Endothelial cell of hepatic sinusoid (primary cell): ENCODE measurements around the gene SART3.

Experiments
- in situ Hi-C: cut with HindIII; loops from 2 replicates; pipeline ENCODE4 v1.10.0; 2017; ENCODE audit warnings: low sequenced_read_pairs

SART3 gene

DNA sequence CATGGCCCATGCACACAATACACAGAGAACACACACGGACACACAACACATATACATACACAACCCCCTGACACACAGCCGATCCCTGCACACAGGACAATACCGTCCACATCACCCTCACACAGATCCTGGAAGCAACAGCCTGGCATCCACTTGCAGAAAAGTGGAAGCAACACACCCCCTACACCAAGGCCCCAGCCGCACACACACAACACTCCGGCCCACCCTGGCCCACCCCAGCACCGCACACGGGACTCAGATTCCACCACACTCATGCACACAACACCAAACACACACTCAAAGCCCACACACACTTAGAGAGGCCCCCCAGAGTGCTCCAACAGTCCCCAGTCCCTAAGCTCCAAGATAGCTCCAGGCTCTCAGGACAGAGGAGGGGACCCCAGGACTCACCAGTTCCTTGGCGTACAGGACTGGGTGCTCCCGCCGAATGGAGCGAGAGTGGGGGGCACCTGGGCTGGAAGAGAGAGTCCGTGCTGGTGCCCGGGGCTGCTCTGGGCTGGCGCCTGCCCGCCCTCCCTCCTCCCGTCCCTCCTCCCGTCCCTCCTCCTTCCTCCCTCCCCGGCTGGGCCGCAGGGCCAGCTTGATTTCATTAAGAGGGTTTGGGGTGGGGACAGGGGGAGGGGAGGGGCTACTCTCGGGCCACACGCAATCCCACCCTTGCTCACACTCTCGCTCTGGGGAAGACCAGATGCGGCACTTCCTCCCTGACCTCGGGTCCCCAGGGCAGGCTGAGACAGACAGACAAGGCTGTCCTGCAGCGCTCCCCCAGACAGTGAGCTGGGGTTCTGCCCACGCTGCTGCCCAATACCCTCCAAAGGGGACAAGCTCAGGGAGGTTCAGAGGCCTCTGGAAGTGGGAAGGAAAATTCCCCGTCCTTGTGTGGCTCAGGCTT is 36.8 kb upstream of the SART3 start, which contains the start of gene TMEM119:
TMEM119 (minus strand) TSS at position 526 of the 913 bp plus-strand sequence. CDS start 5,701 bp downstream, outside the sequence.
- in situ Hi-C loops = no loop called here

DNA sequence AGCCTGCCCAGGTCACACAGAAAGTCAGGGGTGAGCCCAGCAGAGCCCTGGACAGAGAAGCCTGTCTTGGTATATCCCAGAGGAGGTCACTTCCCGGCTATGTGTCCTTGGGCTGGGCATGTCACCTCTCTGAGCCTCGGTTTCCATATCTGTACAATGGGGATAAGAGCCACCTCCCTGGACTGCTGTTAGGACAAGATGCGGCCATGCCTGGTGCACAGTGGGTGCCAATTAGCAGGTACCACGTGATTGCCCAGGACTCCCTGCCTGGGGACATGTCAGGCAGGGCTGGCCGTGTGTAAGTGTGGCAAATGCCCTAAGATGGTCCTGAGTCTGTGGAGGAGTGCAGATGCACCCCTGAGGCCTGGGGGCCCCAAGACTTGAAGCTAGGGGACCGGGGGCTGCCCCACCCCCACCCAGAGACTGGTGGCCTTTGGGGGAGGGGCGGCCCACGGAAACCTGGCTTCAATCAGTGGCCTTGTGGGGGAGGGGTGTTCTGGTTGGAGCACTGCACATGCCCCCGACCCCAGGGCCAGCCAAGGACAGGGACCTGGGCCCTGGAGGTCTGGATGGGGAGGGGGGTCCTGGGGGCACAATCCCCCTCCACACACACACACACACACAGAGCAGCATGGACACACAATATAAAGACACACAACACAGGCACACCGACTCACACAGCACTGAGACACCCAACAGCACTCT is 36.0 kb upstream of the SART3 start:
- in situ Hi-C loops = no loop called here

GRCh38 chr12:108595711-108596647 is 35.0 kb upstream of the SART3 start:
- in situ Hi-C loops = no loop called here

DNA sequence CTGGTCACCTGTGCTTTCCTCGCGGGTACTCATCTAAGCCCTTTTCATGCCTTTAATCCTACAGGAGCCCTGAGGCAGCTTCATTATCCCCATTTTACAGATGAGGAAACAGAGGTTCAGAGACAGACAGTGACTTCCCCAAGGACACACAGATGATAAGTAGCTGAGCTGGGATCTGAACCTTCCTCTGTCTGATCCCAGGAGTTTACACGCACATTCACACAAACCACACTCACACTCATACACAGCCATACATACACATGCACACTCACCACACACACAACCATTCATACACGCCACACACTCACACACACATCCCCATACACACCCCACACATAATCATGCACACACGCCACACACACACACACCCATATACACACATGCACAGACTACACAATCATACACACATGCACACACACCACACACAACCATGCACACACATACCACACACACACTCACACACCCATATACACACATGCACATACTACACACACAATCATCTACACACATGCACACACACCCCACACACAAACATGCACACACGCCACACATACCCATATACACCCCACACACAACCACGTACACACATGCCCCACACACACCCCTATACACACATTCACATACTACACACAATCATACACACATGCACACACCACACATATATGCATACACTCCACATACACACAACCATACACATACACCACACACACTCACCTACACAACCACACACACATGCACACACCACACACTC is 34.2 kb upstream of the SART3 start:
- in situ Hi-C loops = loop anchor here (5.0 kb wide), 1 partner anchor 47 kb away; no protein-coding TSS in a partner anchor

DNA sequence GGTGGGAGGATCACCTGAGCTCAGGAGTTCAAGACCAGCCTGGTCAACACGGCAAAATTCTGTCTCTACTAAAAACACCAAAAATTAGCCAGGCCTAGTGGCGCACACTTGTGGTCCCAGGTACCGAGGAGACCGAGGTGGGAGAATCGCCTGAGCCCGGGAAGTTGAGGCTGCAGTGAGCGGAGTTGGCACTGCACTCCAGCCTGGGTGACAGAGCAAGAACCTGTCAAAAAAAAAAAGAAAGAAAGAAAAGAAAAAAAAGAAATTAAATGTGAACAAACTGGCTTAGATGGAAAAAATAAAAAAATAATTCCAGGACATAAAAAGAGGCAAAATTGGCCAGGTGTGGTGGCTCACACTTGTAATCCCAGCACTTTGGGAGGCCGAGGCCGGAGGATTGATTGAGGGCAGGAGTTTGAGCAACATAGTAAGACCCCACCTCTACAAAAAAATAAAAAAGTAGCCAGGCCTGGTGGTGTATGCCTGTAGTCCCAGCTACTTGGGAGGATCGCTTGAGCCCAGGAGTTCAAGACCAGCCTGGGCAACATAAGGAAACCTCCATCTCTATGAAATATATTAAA is 33.4 kb upstream of the SART3 start:
- in situ Hi-C loops = loop anchor here (5.0 kb wide), 1 partner anchor 48 kb away; no protein-coding TSS in a partner anchor

DNA sequence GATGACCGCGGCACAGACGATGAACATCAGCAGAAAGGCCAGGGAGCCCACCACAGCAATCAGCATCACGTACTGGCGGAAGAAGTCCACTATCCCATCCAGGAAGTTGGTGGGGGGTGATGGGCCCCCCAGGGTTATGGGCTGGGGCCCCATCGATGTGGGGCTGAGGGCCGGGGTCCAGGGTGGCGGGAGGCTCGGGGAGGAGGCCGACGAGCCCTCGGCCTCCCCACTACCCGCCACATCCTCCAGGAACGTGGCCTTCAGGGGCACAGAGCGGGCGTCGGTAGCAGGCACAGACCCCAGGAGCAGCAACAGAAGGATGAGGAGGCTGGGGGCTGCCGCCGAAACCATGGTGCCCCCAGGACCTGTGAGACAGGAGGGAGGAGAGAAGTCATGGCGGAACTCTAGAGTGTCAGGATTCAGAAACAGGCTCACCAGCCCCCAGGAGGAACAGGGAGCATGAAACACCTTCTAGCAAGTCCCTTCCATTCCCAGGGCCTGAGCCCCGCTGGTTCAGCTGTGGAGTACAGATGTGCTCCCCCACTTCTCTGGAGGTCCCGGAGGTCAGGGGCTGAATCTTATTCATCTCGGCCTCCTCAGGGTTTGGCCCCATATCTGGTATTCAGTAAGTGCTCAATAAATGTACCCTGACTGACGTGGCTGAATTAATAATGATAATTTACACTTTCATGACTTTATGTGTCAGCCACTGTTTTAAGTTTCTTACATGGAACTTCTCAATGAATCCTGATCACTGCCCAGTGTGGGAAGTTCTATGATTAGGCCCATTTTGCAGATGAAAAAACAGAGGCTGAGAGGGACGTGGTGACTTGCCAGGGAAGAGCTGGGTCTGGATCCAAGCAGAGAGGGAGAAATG is 31.3 kb upstream of the SART3 start:
- in situ Hi-C loops = loop anchor here (5.0 kb wide), 1 partner anchor 50 kb away; no protein-coding TSS in a partner anchor

- in situ Hi-C loops = loop anchor here (5.0 kb wide), 1 partner anchor 51 kb away; no protein-coding TSS in a partner anchor
Observed at GRCh38 chr12:108591267-108591980, 30.5 kb upstream of the SART3 start.

- in situ Hi-C loops = loop anchor here (5.0 kb wide), 1 partner anchor 52 kb away; no protein-coding TSS in a partner anchor
Observed at GRCh38 chr12:108590463-108590862, 29.5 kb upstream of the SART3 start.

GRCh38 chr12:108589840-108590229 is 28.9 kb upstream of the SART3 start:
- in situ Hi-C loops = loop anchor here (5.0 kb wide), 1 partner anchor 52 kb away; no protein-coding TSS in a partner anchor

DNA sequence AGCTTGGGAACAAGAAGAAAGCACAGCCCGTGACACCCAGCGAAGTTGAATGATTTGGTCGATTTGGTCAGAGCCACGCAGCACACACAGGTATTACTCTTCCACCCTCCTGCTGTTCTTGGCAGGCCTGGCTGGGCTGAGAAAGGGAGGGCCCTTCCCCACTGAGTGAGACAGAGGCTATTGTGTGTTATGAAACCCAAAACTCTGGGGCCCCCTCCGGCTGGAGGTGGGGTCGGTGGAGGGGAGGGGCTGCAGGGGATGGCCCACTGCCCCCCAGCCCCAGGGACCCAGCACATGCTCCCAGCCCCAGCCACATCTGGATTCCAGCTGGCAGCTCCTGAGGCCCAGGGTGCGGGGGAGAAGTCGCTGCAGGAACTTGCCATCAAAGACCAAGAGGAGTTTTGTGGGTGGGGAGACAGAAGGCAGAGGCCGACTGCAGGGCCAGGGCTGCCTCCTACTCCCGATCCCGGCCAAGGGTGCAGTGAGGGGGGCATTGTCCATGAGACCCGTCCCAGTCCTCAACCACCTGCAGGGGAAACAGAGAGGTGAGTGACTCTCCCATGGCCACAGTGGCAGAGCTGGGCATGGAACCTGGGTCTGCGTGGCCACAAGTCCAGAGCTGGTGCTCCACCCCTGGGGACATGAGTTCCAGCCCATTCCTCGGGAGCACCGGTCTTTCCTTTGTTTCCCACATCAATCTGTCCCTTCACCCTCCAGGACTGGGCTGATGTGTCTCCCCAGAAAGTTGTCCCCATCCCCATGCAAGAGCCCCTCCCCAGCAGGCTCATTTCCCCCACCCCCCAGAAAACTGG is 28.3 kb upstream of the SART3 start:
- in situ Hi-C loops = no loop called here

- in situ Hi-C loops = no loop called here
Observed at GRCh38 chr12:108587826-108588225, 26.9 kb upstream of the SART3 start.

GRCh38 chr12:108586306-108586705 is 25.3 kb upstream of the SART3 start:
- in situ Hi-C loops = no loop called here

DNA sequence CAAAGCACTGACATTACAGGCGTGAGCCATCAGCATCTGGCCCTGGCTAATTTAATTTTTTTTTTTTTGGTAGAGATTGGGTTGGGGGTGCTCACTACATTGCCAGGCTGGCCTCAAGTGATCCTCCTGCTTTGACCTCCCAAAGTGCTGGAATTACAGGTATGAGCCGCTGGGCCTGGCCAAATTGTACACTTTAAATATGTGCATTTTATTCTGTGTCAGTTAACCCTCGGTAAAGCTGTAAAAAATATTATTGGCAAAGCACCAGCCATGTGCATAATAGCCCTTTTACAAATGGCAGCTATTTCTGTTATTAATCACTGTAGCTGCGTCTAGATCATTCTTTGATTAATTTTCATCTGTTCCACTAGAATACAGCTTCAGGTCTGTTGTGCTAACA is 24.9 kb upstream of the SART3 start:
- in situ Hi-C loops = no loop called here

DNA sequence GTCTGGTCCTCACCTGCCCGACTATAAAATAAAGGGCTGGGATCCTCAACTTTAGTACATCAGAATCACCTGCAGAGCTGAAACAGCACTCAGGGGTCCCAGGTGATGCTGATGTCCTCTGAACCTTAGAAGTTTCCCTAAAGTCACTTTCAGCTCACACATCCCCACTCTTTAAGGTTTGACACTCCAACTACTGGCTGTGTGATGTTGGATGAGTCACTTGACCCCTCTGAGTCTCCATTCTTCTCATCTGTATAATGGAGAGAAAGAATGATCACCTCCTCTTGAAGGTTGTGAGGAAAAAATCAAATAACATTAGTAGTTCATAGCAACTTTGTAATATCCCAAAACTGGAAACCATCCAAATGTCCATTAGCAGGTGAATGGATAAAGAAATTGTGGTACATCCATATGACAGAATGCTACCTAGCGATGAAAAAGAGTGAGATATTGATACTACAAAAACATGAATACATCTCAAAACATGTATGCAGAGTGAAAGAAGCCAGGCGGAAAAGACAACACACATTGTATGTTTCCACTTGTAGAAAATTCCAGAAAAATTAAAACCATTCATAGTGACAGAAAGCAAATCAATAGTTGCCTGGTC is 23.6 kb upstream of the SART3 start:
- in situ Hi-C loops = no loop called here

- in situ Hi-C loops = no loop called here
Observed at GRCh38 chr12:108583991-108584390, 23.0 kb upstream of the SART3 start.

- in situ Hi-C loops = no loop called here
Observed at GRCh38 chr12:108582978-108583770, 22.2 kb upstream of the SART3 start.
